Brain microvascular endothelial cell (primary cell): ENCODE data around the gene APOM.

ENCODE experiments used
- DNase-seq: peaks from one replicate; pipeline ENCODE4 v3.0.0-alpha.2; 2020
- H3K27ac ChIP-seq: fragments of 250-450 bp; sonication (Bioruptor Pico); 2 replicates; pipeline ENCODE4 v1.5.1; 2020; ENCODE audit warnings: mild to moderate bottlenecking, moderate library complexity
- H3K27me3 ChIP-seq: fragments of 250-450 bp; sonication (Bioruptor Pico); replicated peaks from 2 replicates; pipeline ENCODE4 v1.5.1; 2020; ENCODE audit warnings: mild to moderate bottlenecking
- H3K36me3 ChIP-seq: fragments of 250-450 bp; sonication (Bioruptor Pico); replicated peaks from 2 replicates; pipeline ENCODE4 v1.5.1; 2020; ENCODE audit warnings: mild to moderate bottlenecking
- H3K4me3 ChIP-seq: 2 replicates; pipeline ENCODE4 v1.5.1; 2011; ENCODE audit warnings: low read depth, mild to moderate bottlenecking, control low read depth, low read length, moderate library complexity
- CTCF ChIP-seq: IDR thresholded peaks from 2 replicates; pipeline ENCODE4 v1.5.1; 2011; ENCODE audit warnings: low read depth, mild to moderate bottlenecking, moderate library complexity, low read length, control low read depth, inconsistent platforms; ENCODE audit errors: missing control alignments
- in situ Hi-C: cut with HindIII; loops from 2 replicates; pipeline ENCODE4 v1.10.0; 2017; ENCODE audit warnings: low sequenced_read_pairs, low pct_ligation_motif_present

Gene APOM

GRCh38 chr6:31701666-31702404, 46.1 kb downstream of the APOM start:
- no peaks in the 10 kb centered on the region for H3K27me3 ChIP-seq
- H3K27ac ChIP-seq, result no peak overlapping the region
- no peak for TF ChIP-seq CTCF
- H3K4me3 ChIP-seq, result peak overlapping the region; percentile 92
- H3K36me3 ChIP-seq, result peaks cover 7% of the 10 kb centered on the region
- in situ Hi-C loops, result no loop called here
- peak; percentile 19 for DNase-seq

DNA sequence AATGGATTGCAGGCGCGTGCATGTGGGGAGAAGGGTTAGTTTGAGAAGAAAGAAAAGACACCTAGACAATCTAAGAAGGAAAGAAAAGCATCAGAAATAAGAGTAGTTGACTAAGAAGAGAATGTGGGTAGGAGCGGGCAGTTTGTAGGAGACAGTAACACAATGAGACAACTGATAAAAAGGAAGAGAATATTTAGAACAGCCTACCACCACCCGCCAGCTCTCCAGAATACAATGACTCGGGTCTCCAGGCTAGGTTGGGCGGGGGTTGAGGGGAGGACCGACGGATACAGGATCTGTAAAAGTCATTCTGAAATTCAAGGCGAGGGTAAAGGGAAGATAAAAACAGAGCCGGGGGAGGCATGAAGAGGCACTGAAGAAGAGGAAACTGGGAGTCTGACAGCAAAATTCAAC, 46.7 kb downstream of the APOM start:
- Histone ChIP-seq H3K27ac (peak overlapping the region; percentile 84), H3K27me3 (no peaks in the 10 kb centered on the region), H3K36me3 (peaks cover 7% of the 10 kb centered on the region), H3K4me3 (peak overlapping the region; percentile 92)
- TF ChIP-seq CTCF, result no peak
- in situ Hi-C loops, result no loop called here
- DNase-seq, result peak; percentile 13

- peak; percentile 98 for DNase-seq
- in situ Hi-C loops, result no loop called here
- Histone ChIP-seq H3K27me3 (no peaks in the 10 kb centered on the region), H3K27ac (peak within 1 kb of the TSS; percentile 84), H3K4me3 (peak within 1 kb of the TSS; percentile 92), H3K36me3 (peaks cover 4% of the 10 kb centered on the region)
- TF ChIP-seq CTCF, result peak; percentile 11
Observed at GRCh38 chr6:31702819-31703716, 47.4 kb downstream of the APOM start, which contains the start of gene ABHD16A. TSS of gene ABHD16A (minus strand) at chr6:31703324. CDS start at chr6:31703281, 43 bp downstream.

GRCh38 chr6:31705931-31706330, 50.2 kb downstream of the APOM start:
- Histone ChIP-seq H3K36me3 (peaks cover under 1% of the 10 kb centered on the region), H3K27ac (no peak overlapping the region), H3K4me3 (no peak overlapping the region), H3K27me3 (no peaks in the 10 kb centered on the region)
- in situ Hi-C loops, result no loop called here
- TF ChIP-seq CTCF, result no peak
- no peak for DNase-seq

- no peak for DNase-seq
- in situ Hi-C loops, result no loop called here
- no peak within 1 kb of the TSS for H3K4me3 ChIP-seq
Observed at GRCh38 chr6:31706599-31706998, 50.9 kb downstream of the APOM start, which contains the start of gene LY6G6F. TSS of gene LY6G6F (plus strand) at chr6:31706866. CDS start at chr6:31706907, 41 bp downstream.

More at GRCh38 chr6:31706599-31706998, 50.9 kb downstream of the APOM start, which contains the start of gene LY6G6F:
- Histone ChIP-seq H3K36me3 (no peaks in the 10 kb centered on the region), H3K27ac (no peak within 1 kb of the TSS), H3K27me3 (no peaks in the 10 kb centered on the region)
- no peak for TF ChIP-seq CTCF
